K562 (cell line): ENCODE measurements around the gene NEMF. TPM values are rescaled to one million over a fixed set of nuclear protein-coding genes. Genes with fewer than 3 reads are reported as not detected.

ENCODE experiments used
- CBX1 ChIP-seq: sonication (generic); IDR thresholded peaks from 2 replicates; pipeline ENCODE4 v1.6.1; 2016; ENCODE audit warnings: antibody characterized with exemption, low read depth, mild to moderate bottlenecking
- CEBPG ChIP-seq, 3 experiments: fragments of 200-800 bp in 1 of 3; sonication (Bioruptor generic) in 1 of 3; sonication (generic) in 1 of 3; formaldehyde crosslinking in 1 of 3; IDR thresholded peaks in 2 of 3; conservative IDR thresholded peaks in 1 of 3; 2 replicates each; pipeline versions ENCODE4 v1.6.1 to v1.8.0; 2016 to 2022; ENCODE audit warnings: missing compliant biosample characterization in 2 of 3, missing genetic modification characterization in 2 of 3, mild to moderate bottlenecking in 1 of 3, missing genetic modification reagents in 1 of 3
- CREB1 ChIP-seq, 2 experiments: sonication (generic) in 1 of 2; formaldehyde crosslinking in 1 of 2; IDR thresholded peaks; 2 replicates each; pipeline versions ENCODE4 v1.6.1 to v1.8.0; 2012 to 2022; ENCODE audit warnings: inconsistent platforms in 1 of 2, mild to moderate bottlenecking in 1 of 2, missing genetic modification reagents in 1 of 2, moderate library complexity in 1 of 2
- CSDE1 ChIP-seq, 2 experiments: fragments of 450-650 bp; IDR thresholded peaks; 2 replicates each; pipeline ENCODE4 v1.6.1; 2016; ENCODE audit warnings: mild to moderate bottlenecking in 1 of 2
- FOXP1 ChIP-seq: sonication (generic); formaldehyde crosslinking; IDR thresholded peaks from 2 replicates; pipeline ENCODE4 v1.8.0; 2022; ENCODE audit warnings: mild to moderate bottlenecking, missing genetic modification reagents
- MYNN ChIP-seq, 2 experiments: sonication (generic); formaldehyde crosslinking in 1 of 2; IDR thresholded peaks; 2 replicates each; pipeline versions ENCODE4 v1.5.0 to v1.6.1; 2016 to 2020; ENCODE audit warnings: antibody characterized with exemption in 1 of 2, missing genetic modification reagents in 1 of 2
- NONO ChIP-seq, 2 experiments: fragments of 200-400 bp in 1 of 2; fragments of 450-650 bp in 1 of 2; formaldehyde crosslinking in 1 of 2; IDR thresholded peaks; 2 replicates each; pipeline ENCODE4 v1.6.1; 2017; ENCODE audit warnings: low read depth in 2 of 2, mild to moderate bottlenecking in 2 of 2, moderate library complexity in 2 of 2, low read length in 1 of 2
- SIX5 ChIP-seq, 2 experiments: IDR thresholded peaks; 2 replicates each; pipeline ENCODE4 v1.6.1; 2011; ENCODE audit warnings: low read length in 2 of 2, borderline replicate concordance in 1 of 2, low read depth in 1 of 2, mild to moderate bottlenecking in 1 of 2, moderate library complexity in 1 of 2; ENCODE audit not compliant: insufficient read depth in 1 of 2
- TAF15 ChIP-seq: fragments of 200-400 bp; formaldehyde crosslinking; IDR thresholded peaks from 2 replicates; pipeline ENCODE4 v1.6.1; 2017; ENCODE audit warnings: mild to moderate bottlenecking, low read depth, low read length, moderate library complexity
- ZBTB7A ChIP-seq: IDR thresholded peaks from 2 replicates; pipeline ENCODE4 v1.6.1; 2011; ENCODE audit warnings: low read depth, mild to moderate bottlenecking, low read length, moderate library complexity, borderline replicate concordance; ENCODE audit not compliant: control insufficient read depth
- ZFX ChIP-seq: sonication (generic); formaldehyde crosslinking; IDR thresholded peaks from 2 replicates; pipeline ENCODE4 v1.8.0; 2022; ENCODE audit warnings: mild to moderate bottlenecking, missing genetic modification reagents, moderate library complexity
- ZNF140 ChIP-seq: fragments of 250-450 bp; sonication (Bioruptor Pico); IDR thresholded peaks from 2 replicates; pipeline ENCODE4 v1.8.0; 2021; ENCODE audit warnings: moderate library complexity, mild to moderate bottlenecking, inconsistent platforms
- polyA plus RNA-seq, 8 experiments: library from polyadenylated mRNA; depleted of rRNA in 4 of 8; stranded (reverse) in 5 of 8; unstranded in 3 of 8; fragments of >200 nt; fragmentation: Nextera tagmentation in 2 of 8; fragmentation: Illumina TruSeq in 1 of 8; extraction: Ambion mirVana in 2 of 8; extraction: Trizol in 1 of 8; gene quantifications; 2 replicates each; pipeline versions ENCODE4 v1.2.1 to v1.2.3, GENCODE V29; 2011 to 2014; ENCODE audit warnings: inconsistent platforms in 1 of 8, missing spikeins in 1 of 8
- total RNA-seq, 7 experiments: library from RNA; depleted of rRNA in 6 of 7; stranded (reverse); fragments of >200 nt in 6 of 7; fragmentation: Illumina TruSeq in 2 of 7; extraction: Trizol in 2 of 7; gene quantifications; 2 replicates each; pipeline versions ENCODE4 v1.2.1 to v1.2.3, GENCODE V29; 2011 to 2021; ENCODE audit warnings: low replicate concordance in 1 of 7
- TF ChIP-seq, protein P1 (sequence below), 2 experiments: IDR thresholded peaks in 1 of 2; conservative IDR thresholded peaks in 1 of 2; 2 replicates each; pipeline ENCODE4 v1.6.1; 2016; ENCODE audit warnings: low read depth in 2 of 2, mild to moderate bottlenecking in 1 of 2, missing compliant biosample characterization in 1 of 2, missing genetic modification characterization in 1 of 2, moderate library complexity in 1 of 2
- TF ChIP-seq, protein P2 (sequence below): fragments of 250-450 bp; sonication (Bioruptor Pico); IDR thresholded peaks from 2 replicates; pipeline ENCODE4 v1.9.0; 2021; ENCODE audit warnings: mild to moderate bottlenecking, inconsistent platforms
- TF ChIP-seq, protein P3 (sequence below): fragments of 200-800 bp; sonication (Bioruptor generic); IDR thresholded peaks from 2 replicates; pipeline ENCODE4 v1.6.1; 2017; ENCODE audit warnings: missing genetic modification characterization, missing compliant biosample characterization
- TF ChIP-seq, protein P4 (sequence below): fragments of 450-650 bp; IDR thresholded peaks from 2 replicates; pipeline ENCODE4 v1.6.1; 2016

NEMF gene
- total and polyA plus RNA-seq, 9 of the 15 experiments (the other 6 are each of a cell fraction or from before 2014, with no cell fraction given) = 38.8 to 94.4 (median 61.0) TPM

DNA sequence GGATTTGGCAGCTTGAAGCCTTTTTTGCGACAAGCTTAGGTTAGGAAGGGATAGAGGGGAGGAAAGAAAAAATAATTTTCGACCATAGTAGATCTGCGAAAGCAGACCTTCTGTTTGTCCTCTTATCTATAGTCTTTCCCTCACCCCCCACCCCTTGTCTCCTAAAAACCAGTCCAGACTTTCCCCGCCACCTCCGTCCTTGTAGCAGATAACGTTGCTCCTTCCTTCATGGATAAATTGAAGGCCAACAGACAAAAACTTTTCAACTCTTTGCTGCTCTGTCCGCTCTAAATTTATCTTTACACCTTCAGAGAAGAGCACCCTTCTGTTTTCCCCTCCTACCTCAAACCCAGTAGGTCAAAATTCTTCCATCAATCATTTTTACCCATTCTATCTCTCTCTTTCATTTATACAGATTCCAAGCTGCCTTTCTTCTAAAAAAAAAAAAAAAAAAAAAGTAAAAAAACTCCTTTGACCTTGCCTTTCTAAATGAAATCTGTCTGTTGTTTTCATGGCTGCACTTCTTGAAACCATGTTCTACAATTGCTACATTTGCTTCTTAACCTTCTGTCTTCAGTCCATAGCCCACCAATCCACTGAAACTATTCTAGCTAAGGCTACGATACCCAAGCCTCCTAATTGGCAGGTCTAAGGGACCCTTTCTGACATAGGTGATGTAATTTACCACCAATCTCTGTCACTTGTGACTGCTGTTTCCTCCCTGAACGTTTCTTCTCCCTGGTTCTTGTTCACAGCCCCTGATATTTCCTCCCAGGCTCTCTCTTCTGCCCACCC is 11.1 kb upstream of the NEMF start (continued):
- TF ChIP-seq, protein P1, sequence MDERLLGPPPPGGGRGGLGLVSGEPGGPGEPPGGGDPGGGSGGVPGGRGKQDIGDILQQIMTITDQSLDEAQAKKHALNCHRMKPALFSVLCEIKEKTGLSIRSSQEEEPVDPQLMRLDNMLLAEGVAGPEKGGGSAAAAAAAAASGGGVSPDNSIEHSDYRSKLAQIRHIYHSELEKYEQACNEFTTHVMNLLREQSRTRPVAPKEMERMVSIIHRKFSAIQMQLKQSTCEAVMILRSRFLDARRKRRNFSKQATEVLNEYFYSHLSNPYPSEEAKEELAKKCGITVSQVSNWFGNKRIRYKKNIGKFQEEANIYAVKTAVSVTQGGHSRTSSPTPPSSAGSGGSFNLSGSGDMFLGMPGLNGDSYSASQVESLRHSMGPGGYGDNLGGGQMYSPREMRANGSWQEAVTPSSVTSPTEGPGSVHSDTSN (CRISPR knock-in tag; IDR thresholded peaks at IDR 0.05; ENCODE audit: low read depth) = no peak
- TF ChIP-seq, protein P1 (tag; conservative IDR thresholded peaks at IDR 0.05; ENCODE audit: low read depth) = peak; percentile 25; the same call in 1 of the 2 replicates
- TF ChIP-seq ZFX (no peak), CSDE1 (IDR thresholded peaks at IDR 0.05) (no peak), SIX5 (IDR thresholded peaks at IDR 0.05; ENCODE audit: borderline replicate concordance in 1 of 2, insufficient read depth in 1 of 2, low read depth in 1 of 2, low read length in 2 of 2) (no peak), MYNN (IDR thresholded peaks at IDR 0.05) (no peak), MYNN (CRISPR knock-in tag; IDR thresholded peaks at IDR 0.05) (no peak), ZBTB7A (no peak), TAF15 (no peak), CBX1 (no peak), ZNF140 (CRISPR knock-in tag) (no peak), FOXP1 (CRISPR knock-in tag) (no peak), CEBPG (CRISPR knock-in tag; IDR thresholded peaks at IDR 0.05) (peak; percentile 77), CEBPG (tag; conservative IDR thresholded peaks at IDR 0.05 in 1 of 2, IDR thresholded peaks at IDR 0.05 in 1 of 2) (peak in 1 of 2 experiments; percentile 80; a peak in 3 of 4 replicates), NONO (IDR thresholded peaks at IDR 0.05; ENCODE audit: low read depth in 2 of 2, low read length in 1 of 2) (no peak), CREB1 (IDR thresholded peaks at IDR 0.05) (no peak), CREB1 (CRISPR knock-in tag; IDR thresholded peaks at IDR 0.05) (no peak)
- TF ChIP-seq, protein P2, sequence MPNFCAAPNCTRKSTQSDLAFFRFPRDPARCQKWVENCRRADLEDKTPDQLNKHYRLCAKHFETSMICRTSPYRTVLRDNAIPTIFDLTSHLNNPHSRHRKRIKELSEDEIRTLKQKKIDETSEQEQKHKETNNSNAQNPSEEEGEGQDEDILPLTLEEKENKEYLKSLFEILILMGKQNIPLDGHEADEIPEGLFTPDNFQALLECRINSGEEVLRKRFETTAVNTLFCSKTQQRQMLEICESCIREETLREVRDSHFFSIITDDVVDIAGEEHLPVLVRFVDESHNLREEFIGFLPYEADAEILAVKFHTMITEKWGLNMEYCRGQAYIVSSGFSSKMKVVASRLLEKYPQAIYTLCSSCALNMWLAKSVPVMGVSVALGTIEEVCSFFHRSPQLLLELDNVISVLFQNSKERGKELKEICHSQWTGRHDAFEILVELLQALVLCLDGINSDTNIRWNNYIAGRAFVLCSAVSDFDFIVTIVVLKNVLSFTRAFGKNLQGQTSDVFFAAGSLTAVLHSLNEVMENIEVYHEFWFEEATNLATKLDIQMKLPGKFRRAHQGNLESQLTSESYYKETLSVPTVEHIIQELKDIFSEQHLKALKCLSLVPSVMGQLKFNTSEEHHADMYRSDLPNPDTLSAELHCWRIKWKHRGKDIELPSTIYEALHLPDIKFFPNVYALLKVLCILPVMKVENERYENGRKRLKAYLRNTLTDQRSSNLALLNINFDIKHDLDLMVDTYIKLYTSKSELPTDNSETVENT = no peak
- TF ChIP-seq, protein P3, sequence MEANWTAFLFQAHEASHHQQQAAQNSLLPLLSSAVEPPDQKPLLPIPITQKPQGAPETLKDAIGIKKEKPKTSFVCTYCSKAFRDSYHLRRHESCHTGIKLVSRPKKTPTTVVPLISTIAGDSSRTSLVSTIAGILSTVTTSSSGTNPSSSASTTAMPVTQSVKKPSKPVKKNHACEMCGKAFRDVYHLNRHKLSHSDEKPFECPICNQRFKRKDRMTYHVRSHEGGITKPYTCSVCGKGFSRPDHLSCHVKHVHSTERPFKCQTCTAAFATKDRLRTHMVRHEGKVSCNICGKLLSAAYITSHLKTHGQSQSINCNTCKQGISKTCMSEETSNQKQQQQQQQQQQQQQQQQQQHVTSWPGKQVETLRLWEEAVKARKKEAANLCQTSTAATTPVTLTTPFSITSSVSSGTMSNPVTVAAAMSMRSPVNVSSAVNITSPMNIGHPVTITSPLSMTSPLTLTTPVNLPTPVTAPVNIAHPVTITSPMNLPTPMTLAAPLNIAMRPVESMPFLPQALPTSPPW (CRISPR knock-in tag) = no peak
- TF ChIP-seq, protein P4, sequence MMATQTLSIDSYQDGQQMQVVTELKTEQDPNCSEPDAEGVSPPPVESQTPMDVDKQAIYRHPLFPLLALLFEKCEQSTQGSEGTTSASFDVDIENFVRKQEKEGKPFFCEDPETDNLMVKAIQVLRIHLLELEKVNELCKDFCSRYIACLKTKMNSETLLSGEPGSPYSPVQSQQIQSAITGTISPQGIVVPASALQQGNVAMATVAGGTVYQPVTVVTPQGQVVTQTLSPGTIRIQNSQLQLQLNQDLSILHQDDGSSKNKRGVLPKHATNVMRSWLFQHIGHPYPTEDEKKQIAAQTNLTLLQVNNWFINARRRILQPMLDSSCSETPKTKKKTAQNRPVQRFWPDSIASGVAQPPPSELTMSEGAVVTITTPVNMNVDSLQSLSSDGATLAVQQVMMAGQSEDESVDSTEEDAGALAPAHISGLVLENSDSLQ = peak; percentile 81
